Measurements from ENCODE around the gene RABL2B. TPM values are rescaled to one million over a fixed set of nuclear protein-coding genes. Genes with fewer than 3 reads are reported as not detected.
"Not testable (repeated sequence)": the region's sequence is repeated elsewhere in the genome, so short reads cannot be mapped to it uniquely, and the experiment has no call there.

RABL2B gene
- total and polyA plus RNA-seq, 2 donors (not counting 3 experiments of a cell fraction or from before 2014, with no cell fraction given) = 26.7 to 39.8 TPM

DNA sequence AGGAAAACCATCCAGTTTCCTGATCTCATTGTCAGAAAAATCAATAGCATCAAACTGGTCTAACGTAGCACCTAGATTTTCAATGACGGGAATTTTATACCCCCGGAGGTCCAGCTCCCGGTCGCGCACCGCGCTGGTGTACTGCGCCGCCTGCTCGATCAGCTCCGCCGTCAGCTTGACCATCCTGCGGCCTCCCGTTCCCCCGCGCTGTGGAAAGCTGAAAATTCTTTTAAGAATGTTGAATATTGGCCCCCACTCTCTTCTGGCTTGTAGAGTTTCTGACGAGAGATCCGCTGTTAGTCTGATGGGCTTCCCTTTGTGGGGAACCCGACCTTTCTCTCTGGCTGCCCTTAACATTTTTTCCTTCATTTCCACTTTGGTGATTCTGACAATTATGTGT, 28.2 kb downstream of the RABL2B start:
- H3K27me3 ChIP-seq (ENCODE audit: control insufficient read depth in 2 of 2, insufficient read depth in 2 of 2, low read length in 2 of 2); POLR2A ChIA-PET; DNase-seq (ENCODE audit: low read depth, low spot score); dilution Hi-C loops (cut with MboI; ENCODE audit: extremely low pct_ligation_motif_present, low sequenced_read_pairs); H3K27ac ChIP-seq (ENCODE audit: insufficient read depth, low read depth, low read length); CTCF ChIA-PET; H3K9me3 ChIP-seq (replicated peaks; ENCODE audit: control insufficient read depth, insufficient read depth, low read length); H3K4me3 ChIP-seq (replicated peaks in 1 of 3; ENCODE audit: insufficient read depth in 1 of 3, low read depth in 1 of 3, low read length in 3 of 3); H3K9ac ChIP-seq (replicated peaks; ENCODE audit: extremely low read depth, insufficient read depth, low read length); FAIRE-seq; H2AFZ ChIP-seq (ENCODE audit: low read depth, low read length); H4K20me1 ChIP-seq (replicated peaks; ENCODE audit: control insufficient read depth, extremely low read depth, insufficient read depth, low read length); intact Hi-C loops (cut with micrococcal nuclease); H3K4me2 ChIP-seq (ENCODE audit: insufficient read depth, low read length); H3K4me1 ChIP-seq (ENCODE audit: control insufficient read depth, extremely low read depth, insufficient read depth, low read length); H3K36me3 ChIP-seq (ENCODE audit: control insufficient read depth in 2 of 2, extremely low read depth in 1 of 2, insufficient read depth in 2 of 2, low read length in 2 of 2); H3K9me1 ChIP-seq (replicated peaks; ENCODE audit: control insufficient read depth, extremely low read depth, insufficient read depth, low read length); H3K79me2 ChIP-seq (ENCODE audit: control insufficient read depth, insufficient read depth, low read length); BruUV-seq (replicated peaks): not testable (repeated sequence)

DNA sequence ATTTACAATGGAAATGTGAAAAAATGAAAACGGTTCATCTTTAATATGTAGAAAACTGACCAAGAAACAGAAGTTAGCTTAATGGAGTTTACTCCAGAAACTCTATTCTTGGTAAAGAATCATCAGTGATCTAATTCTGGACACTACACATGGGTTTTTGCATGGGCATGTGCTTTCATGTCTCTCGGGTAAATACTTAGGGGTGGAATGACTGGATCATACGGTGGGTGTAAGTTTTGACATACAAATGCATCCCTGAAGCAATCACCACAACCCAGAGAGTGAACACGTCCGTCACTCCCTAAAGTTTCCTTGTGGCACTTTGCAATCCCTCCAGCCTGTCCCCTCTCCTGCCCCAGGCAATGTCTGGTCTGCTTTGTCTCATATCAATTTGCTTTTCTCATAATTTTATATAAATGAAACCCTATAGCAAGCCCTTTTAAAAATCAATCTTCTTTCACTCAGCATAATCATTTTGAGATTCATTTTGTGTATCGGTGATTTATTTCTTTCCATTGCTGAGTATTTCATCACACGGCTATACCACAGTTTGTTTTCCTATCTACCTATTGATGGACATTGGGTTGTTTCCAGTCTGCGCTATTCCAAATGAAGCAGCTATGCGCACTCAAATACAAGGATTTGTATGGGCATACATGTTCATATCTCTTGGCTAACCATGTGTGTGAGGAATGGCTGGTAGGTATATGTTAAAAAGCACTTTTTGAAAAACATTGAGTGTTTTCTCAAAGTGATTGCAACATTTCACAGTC, 33.9 kb downstream of the RABL2B start:
- H2AFZ ChIP-seq (ENCODE audit: low read depth, low read length); H3K4me1 ChIP-seq (ENCODE audit: control insufficient read depth, extremely low read depth, insufficient read depth, low read length); FAIRE-seq; H3K36me3 ChIP-seq (ENCODE audit: control insufficient read depth in 2 of 2, extremely low read depth in 1 of 2, insufficient read depth in 2 of 2, low read length in 2 of 2); H3K27me3 ChIP-seq (ENCODE audit: control insufficient read depth in 2 of 2, insufficient read depth in 2 of 2, low read length in 2 of 2); H3K9me1 ChIP-seq (replicated peaks; ENCODE audit: control insufficient read depth, extremely low read depth, insufficient read depth, low read length); POLR2A ChIA-PET; DNase-seq (ENCODE audit: low read depth, low spot score); H3K4me2 ChIP-seq (ENCODE audit: insufficient read depth, low read length); BruUV-seq (replicated peaks); H3K79me2 ChIP-seq (ENCODE audit: control insufficient read depth, insufficient read depth, low read length); H3K9ac ChIP-seq (replicated peaks; ENCODE audit: extremely low read depth, insufficient read depth, low read length); CTCF ChIA-PET; H4K20me1 ChIP-seq (replicated peaks; ENCODE audit: control insufficient read depth, extremely low read depth, insufficient read depth, low read length); dilution Hi-C loops (cut with MboI; ENCODE audit: extremely low pct_ligation_motif_present, low sequenced_read_pairs); intact Hi-C loops (cut with micrococcal nuclease); H3K27ac ChIP-seq (ENCODE audit: insufficient read depth, low read depth, low read length); H3K4me3 ChIP-seq (replicated peaks in 1 of 3; ENCODE audit: insufficient read depth in 1 of 3, low read depth in 1 of 3, low read length in 3 of 3); H3K9me3 ChIP-seq (replicated peaks; ENCODE audit: control insufficient read depth, insufficient read depth, low read length): not testable (repeated sequence)

DNA sequence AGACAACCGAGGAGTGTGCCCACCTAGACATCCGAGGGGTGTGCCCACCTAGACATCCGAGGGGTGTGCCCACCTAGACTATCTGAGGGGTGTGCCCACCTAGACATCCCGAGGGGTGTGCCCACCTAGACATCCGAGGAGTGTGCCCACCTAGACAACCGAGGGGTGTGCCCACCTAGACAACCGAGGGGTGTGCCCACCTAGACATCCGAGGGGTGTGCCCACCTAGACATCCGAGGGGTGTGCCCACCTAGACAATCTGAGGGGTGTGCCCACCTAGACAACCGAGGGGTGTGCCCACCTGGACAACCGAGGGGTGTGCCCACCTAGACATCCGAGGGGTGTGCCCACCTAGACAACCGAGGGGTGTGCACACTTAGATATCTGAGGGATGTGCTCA, 34.8 kb downstream of the RABL2B start:
- H3K27me3 ChIP-seq (ENCODE audit: control insufficient read depth in 2 of 2, insufficient read depth in 2 of 2, low read length in 2 of 2); H3K4me1 ChIP-seq (ENCODE audit: control insufficient read depth, extremely low read depth, insufficient read depth, low read length); H2AFZ ChIP-seq (ENCODE audit: low read depth, low read length); H3K9me1 ChIP-seq (replicated peaks; ENCODE audit: control insufficient read depth, extremely low read depth, insufficient read depth, low read length); intact Hi-C loops (cut with micrococcal nuclease); H3K9me3 ChIP-seq (replicated peaks; ENCODE audit: control insufficient read depth, insufficient read depth, low read length); H3K36me3 ChIP-seq (ENCODE audit: control insufficient read depth in 2 of 2, extremely low read depth in 1 of 2, insufficient read depth in 2 of 2, low read length in 2 of 2); H3K27ac ChIP-seq (ENCODE audit: insufficient read depth, low read depth, low read length); CTCF ChIA-PET; H3K9ac ChIP-seq (replicated peaks; ENCODE audit: extremely low read depth, insufficient read depth, low read length); H3K79me2 ChIP-seq (ENCODE audit: control insufficient read depth, insufficient read depth, low read length); DNase-seq (ENCODE audit: low read depth, low spot score); H3K4me2 ChIP-seq (ENCODE audit: insufficient read depth, low read length); POLR2A ChIA-PET; FAIRE-seq; BruUV-seq (replicated peaks); dilution Hi-C loops (cut with MboI; ENCODE audit: extremely low pct_ligation_motif_present, low sequenced_read_pairs); H3K4me3 ChIP-seq (replicated peaks in 1 of 3; ENCODE audit: insufficient read depth in 1 of 3, low read depth in 1 of 3, low read length in 3 of 3); H4K20me1 ChIP-seq (replicated peaks; ENCODE audit: control insufficient read depth, extremely low read depth, insufficient read depth, low read length): not testable (repeated sequence)

DNA sequence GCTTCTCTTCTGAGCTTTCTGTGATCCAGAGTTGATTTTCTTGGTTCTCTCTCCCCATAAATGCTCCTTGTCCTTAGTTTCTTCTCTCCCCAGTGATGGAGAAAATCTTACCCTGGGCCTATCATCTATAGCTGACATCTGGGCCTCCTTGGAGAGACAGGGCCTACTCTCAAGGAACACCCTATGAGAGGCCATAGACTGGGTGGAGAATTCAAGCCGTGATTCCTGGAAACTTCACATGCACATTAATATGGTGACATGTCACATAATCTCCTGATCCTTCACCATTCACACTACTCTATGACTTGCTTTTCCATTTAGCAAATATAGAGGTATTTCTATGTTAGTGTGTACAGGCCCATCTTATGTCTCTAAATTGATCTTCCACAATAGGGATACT, 35.9 kb downstream of the RABL2B start:
- CTCF ChIA-PET; H3K9me1 ChIP-seq (replicated peaks; ENCODE audit: control insufficient read depth, extremely low read depth, insufficient read depth, low read length); dilution Hi-C loops (cut with MboI; ENCODE audit: extremely low pct_ligation_motif_present, low sequenced_read_pairs); DNase-seq (ENCODE audit: low read depth, low spot score); H3K36me3 ChIP-seq (ENCODE audit: control insufficient read depth in 2 of 2, extremely low read depth in 1 of 2, insufficient read depth in 2 of 2, low read length in 2 of 2); H3K4me1 ChIP-seq (ENCODE audit: control insufficient read depth, extremely low read depth, insufficient read depth, low read length); H3K9me3 ChIP-seq (replicated peaks; ENCODE audit: control insufficient read depth, insufficient read depth, low read length); H3K9ac ChIP-seq (replicated peaks; ENCODE audit: extremely low read depth, insufficient read depth, low read length); H3K27me3 ChIP-seq (ENCODE audit: control insufficient read depth in 2 of 2, insufficient read depth in 2 of 2, low read length in 2 of 2); H3K79me2 ChIP-seq (ENCODE audit: control insufficient read depth, insufficient read depth, low read length); intact Hi-C loops (cut with micrococcal nuclease); H3K4me2 ChIP-seq (ENCODE audit: insufficient read depth, low read length); POLR2A ChIA-PET; BruUV-seq (replicated peaks); H2AFZ ChIP-seq (ENCODE audit: low read depth, low read length); H4K20me1 ChIP-seq (replicated peaks; ENCODE audit: control insufficient read depth, extremely low read depth, insufficient read depth, low read length); H3K27ac ChIP-seq (ENCODE audit: insufficient read depth, low read depth, low read length); H3K4me3 ChIP-seq (replicated peaks in 1 of 3; ENCODE audit: insufficient read depth in 1 of 3, low read depth in 1 of 3, low read length in 3 of 3); FAIRE-seq: not testable (repeated sequence)
